Measurements from ENCODE around the gene MEGF10.
"Not testable (repeated sequence)": the region's sequence is repeated elsewhere in the genome, so short reads cannot be mapped to it uniquely, and the experiment has no call there.

MEGF10 gene

GRCh38 chr5:127313847-127314473 lies 23.4 kb downstream of the MEGF10 start:
- DNase-seq (ENCODE audit: extremely low spot score), result peak; percentile 64
- POLR2A ChIA-PET, result no interaction called here
- TF ChIP-seq CTCF (IDR thresholded peaks at IDR 0.05; ENCODE audit: control extremely low read depth, extremely low read depth, low read depth, missing control alignments), result peak; percentile 85
- CTCF ChIA-PET, result interaction anchor here (0.6 to 2.8 kb wide), 20 partner anchors 8 to 661 kb away, joined by 3 to 14 read pairs (median 4); no protein-coding TSS in a partner anchor

DNA sequence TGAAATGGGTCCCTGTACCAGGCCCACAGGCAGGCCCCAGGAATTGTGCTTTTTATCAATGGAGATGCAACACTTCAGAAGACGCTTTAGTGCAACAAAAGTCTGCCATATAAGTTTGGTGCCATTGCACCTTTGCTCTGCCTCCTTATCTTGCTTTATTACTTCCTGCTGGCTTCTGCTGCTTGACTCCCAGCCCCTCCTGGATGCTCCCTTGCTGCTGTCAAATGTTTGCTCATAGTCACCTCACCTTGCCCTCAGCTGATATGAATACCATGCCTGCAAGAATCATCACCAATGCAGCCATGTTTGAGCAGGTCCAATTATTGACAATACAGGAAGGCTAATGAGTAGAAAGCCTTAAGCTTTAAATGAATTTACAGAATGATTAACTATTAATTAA lies 25.4 kb downstream of the MEGF10 start:
- POLR2A ChIA-PET, result no interaction called here
- no peak for TF ChIP-seq CTCF (IDR thresholded peaks at IDR 0.05; ENCODE audit: control extremely low read depth, extremely low read depth, low read depth, missing control alignments)
- no peak for DNase-seq (ENCODE audit: extremely low spot score)
- CTCF ChIA-PET, result interaction anchor here (1.3 to 2.8 kb wide), 2 partner anchors 10 to 660 kb away, joined by 3 to 13 read pairs; no protein-coding TSS in a partner anchor

DNA sequence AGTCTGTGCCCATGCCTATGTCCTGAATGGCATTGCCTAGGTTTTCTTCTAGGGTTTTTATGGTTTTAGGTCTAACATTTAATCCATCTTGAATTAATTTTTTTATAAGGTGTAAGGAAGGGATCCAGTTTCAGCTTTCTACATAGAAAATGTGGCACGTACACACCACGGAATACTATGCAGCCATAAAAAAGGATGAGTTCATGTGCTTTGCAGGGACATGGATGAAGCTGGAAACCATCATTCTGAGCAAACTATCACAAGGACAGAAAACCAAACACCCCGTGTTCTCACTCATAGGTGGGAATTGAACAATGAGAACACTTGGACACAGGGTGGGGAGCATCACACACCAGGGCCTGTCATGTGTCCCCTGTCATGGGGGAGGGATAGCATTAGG lies 26.8 kb downstream of the MEGF10 start:
- POLR2A ChIA-PET; DNase-seq (ENCODE audit: extremely low spot score): not testable (repeated sequence)
- CTCF ChIA-PET, result interaction anchor here (1.0 to 1.5 kb wide), 3 partner anchors 10 to 660 kb away, joined by 3 to 4 read pairs (median 3); no protein-coding TSS in a partner anchor

DNA sequence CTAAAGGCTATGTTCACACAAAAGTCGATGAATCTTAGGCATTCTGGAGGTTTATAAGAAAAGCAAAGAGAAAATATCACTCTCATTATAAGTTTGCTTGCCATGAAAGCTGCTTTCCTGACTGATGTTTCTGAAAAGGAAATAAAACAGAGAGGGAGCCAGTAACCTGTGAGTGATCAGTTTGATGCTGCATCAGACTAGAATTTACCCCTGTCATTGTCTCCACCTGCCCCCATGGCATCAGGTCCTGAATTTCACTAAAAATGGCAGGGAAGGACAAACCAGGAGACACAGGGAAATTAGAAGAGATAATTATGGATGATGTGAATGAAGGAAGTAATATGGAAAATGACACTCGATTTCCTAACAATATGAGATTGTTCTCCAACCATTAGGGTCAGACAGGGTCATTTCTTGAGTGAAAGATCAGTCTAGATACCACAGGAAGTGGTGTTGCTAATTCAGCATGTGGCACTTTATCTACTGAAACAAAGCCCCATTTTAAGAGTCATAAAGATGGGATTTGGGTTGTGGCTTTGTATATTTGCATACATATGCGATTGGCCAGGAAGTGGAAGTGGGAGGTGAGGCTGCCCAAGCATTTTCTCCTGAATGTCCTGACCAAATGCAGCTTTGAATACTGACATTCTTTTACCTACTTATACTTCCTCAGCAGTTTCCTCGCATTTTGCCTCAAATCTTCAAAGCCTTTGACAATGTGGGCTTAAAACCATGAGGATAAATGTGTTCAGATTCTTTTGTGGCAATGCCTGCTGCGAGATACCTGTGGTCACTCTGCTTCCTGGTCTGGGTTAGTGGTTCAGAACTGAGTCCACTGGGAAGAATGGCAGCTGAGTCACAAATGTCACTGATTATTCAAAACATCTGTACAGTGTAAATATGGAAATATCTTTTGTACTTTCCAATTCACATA lies 29.7 kb downstream of the MEGF10 start:
- TF ChIP-seq CTCF (IDR thresholded peaks at IDR 0.05; ENCODE audit: control extremely low read depth, extremely low read depth, low read depth, missing control alignments), result no peak
- POLR2A ChIA-PET, result no interaction called here
- CTCF ChIA-PET, result interaction anchor here (1.0 kb wide), 1 partner anchor 171 kb away, joined by 3 read pairs; no protein-coding TSS in a partner anchor
- DNase-seq (ENCODE audit: extremely low spot score), result no peak

GRCh38 chr5:127321465-127321864 lies 30.9 kb downstream of the MEGF10 start:
- TF ChIP-seq CTCF (IDR thresholded peaks at IDR 0.05; ENCODE audit: control extremely low read depth, extremely low read depth, low read depth, missing control alignments), result no peak
- POLR2A ChIA-PET, result interaction anchor here (0.6 kb wide), 1 partner anchor 407 kb away, joined by 7 read pairs; no protein-coding TSS in a partner anchor
- CTCF ChIA-PET, result no interaction called here
- DNase-seq (ENCODE audit: extremely low spot score), result no peak

GRCh38 chr5:127322403-127322802 lies 31.8 kb downstream of the MEGF10 start:
- no peak for DNase-seq (ENCODE audit: extremely low spot score)
- CTCF ChIA-PET, result no interaction called here
- no peak for TF ChIP-seq CTCF (IDR thresholded peaks at IDR 0.05; ENCODE audit: control extremely low read depth, extremely low read depth, low read depth, missing control alignments)
- POLR2A ChIA-PET, result no interaction called here

DNA sequence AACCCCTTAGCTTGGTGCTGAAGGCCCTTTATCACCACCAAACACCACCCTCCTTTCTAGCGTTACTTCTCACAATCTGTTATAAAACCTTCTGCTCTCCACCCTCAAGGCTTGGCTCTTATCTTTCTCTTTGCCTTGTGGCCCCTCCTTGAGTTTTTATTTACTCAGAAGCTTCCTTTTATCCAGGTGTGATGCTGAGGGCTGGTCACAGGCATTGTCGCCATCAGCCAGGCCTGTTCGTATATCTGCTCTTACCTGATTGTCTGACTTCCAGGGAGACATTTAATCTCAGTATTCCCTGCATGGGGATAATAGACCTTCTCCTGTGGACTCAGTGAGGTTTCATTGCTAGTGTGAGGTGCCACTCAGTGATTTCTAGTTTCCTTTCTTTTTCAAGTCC lies 34.2 kb downstream of the MEGF10 start:
- POLR2A ChIA-PET, result no interaction called here
- TF ChIP-seq CTCF (IDR thresholded peaks at IDR 0.05; ENCODE audit: control extremely low read depth, extremely low read depth, low read depth, missing control alignments), result no peak
- DNase-seq (ENCODE audit: extremely low spot score), result no peak
- CTCF ChIA-PET, result no interaction called here

Data from GM10248 (cell line).